HEK293T (cell line): ENCODE data around the gene MRPL51.

Source experiments
- CTCF ChIA-PET: fragments of 350-600 bp; formaldehyde crosslinking; extraction: SDS; loops from one replicate; lab custom pipeline; 2021; ENCODE audit warnings: antibody characterized with exemption, inconsistent platforms; lab: Yijun Ruan, JAX
- POLR2A ChIA-PET: fragments of 350-600 bp; formaldehyde crosslinking; extraction: SDS; loops from one replicate; lab custom pipeline; 2020; ENCODE audit warnings: antibody characterized with exemption, inconsistent platforms; lab: Yijun Ruan, JAX
- DNase-seq: peaks from one replicate; pipeline ENCODE4 v3.0.0; 2012; ENCODE audit warnings: mixed read lengths; ENCODE audit errors: extremely low spot score
- ARNT ChIP-seq: fragments of 450-650 bp; IDR thresholded peaks from 2 replicates; pipeline ENCODE4 v1.6.1; 2017; ENCODE audit warnings: mild to moderate bottlenecking
- BHLHE40 ChIP-seq: fragments of 450-650 bp; IDR thresholded peaks from 2 replicates; pipeline ENCODE4 v1.6.1; 2016; ENCODE audit warnings: mild to moderate bottlenecking, moderate library complexity, borderline replicate concordance
- CTBP1 ChIP-seq: fragments of 450-650 bp; IDR thresholded peaks from 2 replicates; pipeline ENCODE4 v1.6.1; 2016; ENCODE audit warnings: borderline replicate concordance
- ELF4 ChIP-seq: fragments of 450-650 bp; IDR thresholded peaks from 2 replicates; pipeline ENCODE4 v1.6.1; 2017; ENCODE audit warnings: antibody characterized with exemption
- FOXA1 ChIP-seq: fragments of 450-650 bp; IDR thresholded peaks from 2 replicates; pipeline ENCODE4 v1.6.1; 2016; ENCODE audit warnings: mild to moderate bottlenecking
- FOXK2 ChIP-seq: fragments of 450-650 bp; IDR thresholded peaks from 2 replicates; pipeline ENCODE4 v1.6.1; 2016; ENCODE audit warnings: mild to moderate bottlenecking
- FOXM1 ChIP-seq: fragments of 450-650 bp; IDR thresholded peaks from 2 replicates; pipeline ENCODE4 v1.6.1; 2017; ENCODE audit warnings: mild to moderate bottlenecking, borderline replicate concordance
- HDGF ChIP-seq: fragments of 450-650 bp; IDR thresholded peaks from 2 replicates; pipeline ENCODE4 v1.6.1; 2017; ENCODE audit warnings: antibody characterized with exemption, borderline replicate concordance
- L3MBTL2 ChIP-seq: fragments of 450-650 bp; conservative IDR thresholded peaks from 2 replicates; pipeline ENCODE4 v1.6.1; 2016; ENCODE audit warnings: mild to moderate bottlenecking
- LEF1 ChIP-seq: fragments of 450-650 bp; IDR thresholded peaks from 2 replicates; pipeline ENCODE4 v1.6.1; 2017; ENCODE audit warnings: mild to moderate bottlenecking, borderline replicate concordance
- NFRKB ChIP-seq: fragments of 450-650 bp; IDR thresholded peaks from 2 replicates; pipeline ENCODE4 v1.6.1; 2016; ENCODE audit warnings: mild to moderate bottlenecking, moderate library complexity
- SP1 ChIP-seq: fragments of 450-650 bp; IDR thresholded peaks from 2 replicates; pipeline ENCODE4 v1.6.1; 2017
- SUZ12 ChIP-seq: fragments of 450-650 bp; IDR thresholded peaks from 2 replicates; pipeline ENCODE4 v1.6.1; 2016; ENCODE audit warnings: mild to moderate bottlenecking
- TARDBP ChIP-seq: fragments of 450-650 bp; IDR thresholded peaks from 2 replicates; pipeline ENCODE4 v1.6.1; 2016
- ZNF384 ChIP-seq: fragments of 450-650 bp; IDR thresholded peaks from 2 replicates; pipeline ENCODE4 v1.6.1; 2016
- TF ChIP-seq, protein P1 (sequence below): fragments of 450-650 bp; IDR thresholded peaks from 2 replicates; pipeline ENCODE4 v1.6.1; 2016

Gene MRPL51

DNA sequence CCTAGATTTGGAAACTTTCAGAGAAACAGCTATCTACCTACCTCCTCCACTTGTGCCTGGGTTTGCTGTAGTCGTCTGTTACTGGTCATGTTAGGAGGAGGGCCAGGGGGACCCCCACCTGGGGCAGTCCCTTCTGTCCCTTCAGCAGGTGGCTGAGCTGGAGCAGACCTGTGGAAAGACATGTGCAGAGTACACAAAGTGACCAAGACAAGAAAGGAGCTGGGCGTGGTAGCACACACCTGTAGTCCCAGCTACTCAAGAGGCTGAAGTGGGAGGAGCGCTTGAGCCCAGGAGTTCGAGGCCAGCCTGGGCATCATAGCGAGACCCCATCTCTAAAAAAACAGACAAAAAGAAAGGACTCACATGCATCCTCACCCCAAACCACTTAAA is 26.9 kb downstream of the MRPL51 start:
- no peak for TF ChIP-seq CTBP1
- no peak for TF ChIP-seq SP1
- no peak for TF ChIP-seq TARDBP
- no peak for TF ChIP-seq NFRKB
- no peak for TF ChIP-seq HDGF
- no peak for TF ChIP-seq BHLHE40
- no peak for TF ChIP-seq L3MBTL2
- no peak for TF ChIP-seq ELF4
- no peak for TF ChIP-seq ARNT
- no peak for TF ChIP-seq SUZ12
- no peak for TF ChIP-seq FOXK2
- TF ChIP-seq, protein P1, sequence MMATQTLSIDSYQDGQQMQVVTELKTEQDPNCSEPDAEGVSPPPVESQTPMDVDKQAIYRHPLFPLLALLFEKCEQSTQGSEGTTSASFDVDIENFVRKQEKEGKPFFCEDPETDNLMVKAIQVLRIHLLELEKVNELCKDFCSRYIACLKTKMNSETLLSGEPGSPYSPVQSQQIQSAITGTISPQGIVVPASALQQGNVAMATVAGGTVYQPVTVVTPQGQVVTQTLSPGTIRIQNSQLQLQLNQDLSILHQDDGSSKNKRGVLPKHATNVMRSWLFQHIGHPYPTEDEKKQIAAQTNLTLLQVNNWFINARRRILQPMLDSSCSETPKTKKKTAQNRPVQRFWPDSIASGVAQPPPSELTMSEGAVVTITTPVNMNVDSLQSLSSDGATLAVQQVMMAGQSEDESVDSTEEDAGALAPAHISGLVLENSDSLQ = no peak
- no peak for TF ChIP-seq FOXA1
- no peak for TF ChIP-seq FOXM1
- TF ChIP-seq ZNF384 = no peak
- TF ChIP-seq LEF1 = no peak
- no peak for DNase-seq
- CTCF ChIA-PET = interaction anchor here (0.6 to 2.3 kb wide), 13 partner anchors 9 to 146 kb away, joined by 3 to 26 read pairs (median 7); partner anchors contain the start of genes CD27 and TAPBPL
- POLR2A ChIA-PET = interaction anchor here (0.6 to 1.8 kb wide), 6 partner anchors 24 to 187 kb away, joined by 3 to 6 read pairs (median 4); partner anchors contain the start of gene MRPL51

DNA sequence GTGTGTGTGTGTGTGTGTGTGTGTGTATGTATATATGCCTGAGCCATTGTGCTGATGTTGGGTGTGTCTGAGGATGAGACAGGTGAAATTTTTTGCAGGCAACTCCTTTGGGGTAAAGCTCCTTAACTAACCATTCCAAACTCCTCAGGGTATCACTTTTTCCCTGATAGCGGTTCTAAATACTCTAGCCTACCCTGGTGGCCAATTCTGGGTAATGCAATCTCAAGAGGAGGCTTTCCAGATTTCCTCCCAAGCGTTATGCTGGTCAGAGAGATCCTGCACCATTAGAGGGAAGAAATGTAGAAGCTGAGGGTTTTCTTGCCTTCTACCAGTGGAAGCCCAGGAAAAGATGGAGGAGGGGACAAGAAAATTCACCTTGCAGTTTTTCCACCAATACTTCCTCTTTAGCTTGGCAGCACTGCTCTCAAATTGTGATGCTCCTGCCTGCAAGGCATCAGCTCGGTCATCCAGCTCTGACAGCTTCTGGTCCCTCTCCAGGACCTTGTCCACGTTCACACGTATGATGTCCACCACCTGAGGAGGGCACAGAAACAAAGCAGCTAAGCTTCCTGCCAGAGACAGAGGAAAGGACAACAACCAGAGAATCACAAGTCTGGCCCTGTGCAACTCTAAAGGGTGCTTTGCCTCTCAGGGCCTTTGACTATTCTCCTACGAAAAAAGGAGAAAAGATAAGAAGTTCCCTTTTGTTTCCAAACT is 27.4 kb downstream of the MRPL51 start:
- CTCF ChIA-PET = interaction anchor here (0.6 to 2.3 kb wide), 21 partner anchors 9 to 146 kb away, joined by 3 to 26 read pairs (median 4); partner anchors contain the start of genes CD27 and TAPBPL
- DNase-seq = peak; percentile 61
- no peak for TF ChIP-seq NFRKB
- no peak for TF ChIP-seq ARNT
- TF ChIP-seq CTBP1 = no peak
- no peak for TF ChIP-seq ZNF384
- TF ChIP-seq FOXK2 = no peak
- no peak for TF ChIP-seq L3MBTL2
- no peak for TF ChIP-seq BHLHE40
- TF ChIP-seq TARDBP = no peak
- TF ChIP-seq FOXA1 = no peak
- TF ChIP-seq ELF4 = no peak
- TF ChIP-seq SP1 = no peak
- TF ChIP-seq FOXM1 = no peak
- TF ChIP-seq LEF1 = no peak
- TF ChIP-seq, protein P1 = no peak

GRCh38 chr12:6464531-6464930 is 28.5 kb downstream of the MRPL51 start:
- ChIA-PET CTCF (interaction anchor here (0.9 to 2.3 kb wide), 7 partner anchors 10 to 141 kb away, joined by 3 to 26 read pairs (median 7); partner anchors contain the start of gene TAPBPL), POLR2A (interaction anchor here (0.9 to 1.3 kb wide), 2 partner anchors 41 to 123 kb away, joined by 3 to 5 read pairs; partner anchors contain the start of gene TNFRSF1A)
- TF ChIP-seq ELF4 (no peak), ARNT (no peak), BHLHE40 (no peak)
- DNase-seq = no peak

More for the DNA sequence above, 27.4 kb downstream of the MRPL51 start:
- POLR2A ChIA-PET = interaction anchor here (0.9 to 1.8 kb wide), 8 partner anchors 23 to 187 kb away, joined by 3 to 6 read pairs (median 4); partner anchors contain the start of genes MRPL51 and TNFRSF1A

DNA sequence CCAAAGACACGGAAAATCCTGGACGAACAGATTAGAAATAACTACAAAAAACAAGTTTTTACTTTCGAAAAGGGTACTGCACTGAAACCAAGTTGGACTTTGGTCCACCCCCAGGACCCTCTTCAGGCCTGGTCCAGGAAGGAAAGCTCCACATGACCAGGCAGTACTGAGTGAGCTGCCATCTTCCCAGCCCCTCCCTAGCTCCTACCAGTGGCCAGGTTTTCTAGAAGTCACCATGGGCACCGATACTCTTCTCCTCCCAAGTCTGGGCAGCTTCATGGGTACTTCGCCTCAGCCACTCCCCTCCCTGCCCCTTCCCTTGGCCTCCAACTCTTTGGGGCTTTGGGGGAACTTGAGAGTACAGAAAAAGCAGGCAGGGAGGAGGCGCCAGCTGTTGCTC is 29.2 kb downstream of the MRPL51 start:
- CTCF ChIA-PET = no interaction called here
- TF ChIP-seq FOXK2 (no peak), LEF1 (no peak), BHLHE40 (no peak), FOXA1 (no peak), CTBP1 (no peak), HDGF (no peak), L3MBTL2 (no peak), NFRKB (no peak), TARDBP (no peak), SP1 (no peak), SUZ12 (no peak)
- no peak for DNase-seq
- POLR2A ChIA-PET = interaction anchor here (0.8 to 1.8 kb wide), 2 partner anchors 11 to 29 kb away, joined by 3 to 6 read pairs; partner anchors contain the start of gene MRPL51

- POLR2A ChIA-PET = interaction anchor here (1.8 kb wide), 1 partner anchor 30 kb away, joined by 6 read pairs; the partner anchor contains the start of gene MRPL51
- CTCF ChIA-PET = no interaction called here
These were observed 29.8 kb downstream of the MRPL51 start for GRCh38 chr12:6463216-6463615.

More at GRCh38 chr12:6463216-6463615, 29.8 kb downstream of the MRPL51 start:
- no peak for DNase-seq
- no peak for TF ChIP-seq BHLHE40
- TF ChIP-seq, protein P1 = no peak
- no peak for TF ChIP-seq CTBP1
- TF ChIP-seq NFRKB = no peak
- TF ChIP-seq SP1 = no peak
- TF ChIP-seq TARDBP = no peak
- no peak for TF ChIP-seq FOXM1
- no peak for TF ChIP-seq SUZ12
- TF ChIP-seq HDGF = no peak
- TF ChIP-seq FOXK2 = no peak
- no peak for TF ChIP-seq ARNT
- no peak for TF ChIP-seq ELF4
- no peak for TF ChIP-seq LEF1
- TF ChIP-seq ZNF384 = no peak
- TF ChIP-seq FOXA1 = no peak
- no peak for TF ChIP-seq L3MBTL2
